ENCODE data around the gene EHD3.

EHD3 gene

DNA sequence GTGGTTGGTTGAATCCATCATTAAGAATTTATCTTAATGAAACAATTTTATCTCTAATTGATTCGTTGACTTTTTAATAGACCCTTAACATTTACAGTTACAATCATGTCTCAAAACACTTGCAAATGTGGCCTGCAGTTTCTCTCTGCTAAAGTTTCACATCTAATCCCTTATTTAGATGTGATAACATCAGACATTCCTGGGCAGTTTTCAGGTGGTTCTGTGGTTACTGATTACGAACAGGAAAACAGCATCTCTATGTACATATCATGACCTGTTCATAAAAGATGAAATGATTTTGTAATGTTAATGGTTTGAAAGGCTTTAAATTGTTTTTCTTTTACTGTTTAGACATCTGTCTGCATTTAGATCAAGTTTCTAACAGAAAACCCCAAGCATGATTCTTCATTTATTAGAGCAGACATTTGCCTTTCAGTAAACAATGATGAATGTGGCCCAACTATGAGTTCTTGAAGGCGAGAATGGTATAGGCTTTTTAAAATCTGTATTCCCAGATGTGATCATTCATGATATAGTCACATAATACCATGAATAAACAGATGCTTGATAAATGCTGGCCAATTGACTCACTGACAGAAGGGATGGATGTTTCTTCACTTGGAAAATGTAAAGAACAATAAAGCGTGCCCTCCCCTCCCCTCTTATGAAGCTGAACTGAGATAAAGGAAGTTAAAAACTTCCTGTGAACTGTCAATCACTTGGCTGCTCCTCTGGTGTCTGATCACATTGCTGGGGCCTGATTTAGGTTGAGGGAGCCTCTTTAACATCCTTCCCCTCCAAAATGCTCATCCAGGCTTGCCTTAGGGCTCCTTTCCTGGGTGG lies 20.1 kb upstream of the EHD3 start:
- no peak for DNase-seq (ENCODE audit: low spot score)

DNA sequence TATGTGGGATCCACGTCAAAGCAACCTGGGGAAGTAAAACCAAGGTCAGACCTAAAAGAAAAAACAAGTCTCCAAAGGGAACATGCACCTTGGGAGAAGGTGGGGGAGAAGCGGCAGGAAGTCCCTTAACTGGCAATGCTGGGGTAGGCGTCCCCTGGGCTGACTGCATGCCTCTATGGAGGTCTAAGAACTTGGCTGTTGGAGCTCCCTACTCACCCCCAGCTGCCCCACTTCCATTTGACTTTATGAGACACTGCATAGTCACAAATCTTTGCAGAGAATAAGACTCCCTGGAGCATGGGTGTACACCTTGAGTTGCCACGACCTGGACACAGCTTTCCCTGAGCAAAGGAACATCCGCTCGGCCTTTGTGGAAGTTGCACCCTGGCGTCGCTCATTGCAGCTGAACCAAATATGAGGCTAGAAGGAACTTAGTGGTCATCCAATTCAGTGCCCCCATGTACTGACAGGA lies 19.5 kb upstream of the EHD3 start:
- DNase-seq (ENCODE audit: low spot score): no peak

- no peak for DNase-seq (ENCODE audit: low spot score)
Measured at GRCh38 chr2:31216734-31217133, 17.2 kb upstream of the EHD3 start.

GRCh38 chr2:31217465-31218200 lies 16.3 kb upstream of the EHD3 start, which contains the start of gene CAPN14:
Gene CAPN14, minus strand, starts transcription at chr2:31217515. Its CDS starts 12,068 bp downstream, at chr2:31205447.
- DNase-seq (ENCODE audit: low spot score): no peak

DNA sequence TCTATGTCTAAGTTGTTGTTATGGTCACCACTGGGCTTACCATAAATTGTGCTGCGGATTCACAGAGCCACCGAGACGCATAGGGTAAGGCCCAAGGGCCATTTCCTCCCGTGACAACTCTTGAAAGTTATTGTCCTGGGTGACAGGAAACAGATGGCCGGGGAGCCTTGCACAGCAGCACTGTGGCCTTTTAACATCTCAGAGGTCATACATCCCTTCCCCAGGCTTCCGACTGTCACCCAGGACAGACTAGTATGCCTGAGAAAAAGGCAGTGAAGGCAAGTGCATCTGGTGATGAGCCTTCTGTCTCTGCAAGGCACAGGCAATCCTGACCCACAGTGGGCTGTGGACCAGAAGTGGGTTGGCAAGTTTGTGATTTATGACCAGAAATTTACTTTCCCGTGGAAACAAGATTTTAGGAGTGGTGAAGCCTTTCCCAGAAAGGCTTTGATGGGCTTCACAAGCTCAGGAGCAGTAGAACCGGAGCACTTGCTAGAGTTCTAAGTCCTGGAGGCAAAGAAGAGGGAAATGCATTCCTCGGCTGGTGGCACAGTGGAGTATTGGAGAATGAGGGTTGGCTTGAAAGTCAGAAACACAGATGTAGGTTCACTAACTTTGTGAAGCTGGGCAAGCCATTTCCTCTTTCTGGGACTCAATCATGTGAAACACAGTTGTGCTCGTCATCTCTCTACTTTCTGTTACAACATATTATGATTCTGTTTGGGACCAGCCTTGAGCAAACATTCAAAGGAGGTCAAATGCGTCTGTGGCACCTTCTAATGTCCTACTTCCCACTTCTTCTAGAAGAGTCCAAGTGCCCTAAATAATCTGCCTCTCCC lies 14.6 kb upstream of the EHD3 start:
- no peak for DNase-seq (ENCODE audit: low spot score)

GRCh38 chr2:31221544-31221943 lies 12.4 kb upstream of the EHD3 start:
- no peak for DNase-seq (ENCODE audit: low spot score)

GRCh38 chr2:31222071-31222470 lies 11.9 kb upstream of the EHD3 start:
- DNase-seq (ENCODE audit: low spot score): no peak

DNA sequence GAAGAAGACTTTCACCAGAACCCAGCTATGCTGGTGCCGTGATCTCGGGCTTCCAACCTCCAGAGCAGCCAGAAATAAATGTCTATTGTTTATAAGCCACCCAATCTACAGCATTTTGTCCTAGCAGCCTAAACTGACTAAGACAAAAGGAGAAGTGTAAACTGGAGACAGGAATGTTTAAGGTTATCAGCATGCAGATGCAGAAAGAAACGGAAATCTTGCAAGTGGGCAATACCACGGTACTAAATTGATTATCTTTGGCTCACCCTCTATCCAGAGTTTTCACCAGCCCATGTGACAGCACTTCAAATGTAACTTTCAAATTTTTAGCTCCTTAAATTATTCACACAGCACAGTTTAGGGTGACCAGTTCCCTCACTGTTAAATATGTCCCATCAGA lies 10.9 kb upstream of the EHD3 start:
- DNase-seq (ENCODE audit: low spot score): no peak

- DNase-seq (ENCODE audit: low spot score): no peak
Measured at GRCh38 chr2:31223749-31224148, 10.2 kb upstream of the EHD3 start.

- DNase-seq (ENCODE audit: low spot score): no peak
Measured at GRCh38 chr2:31226266-31226665, 7.7 kb upstream of the EHD3 start.

DNA sequence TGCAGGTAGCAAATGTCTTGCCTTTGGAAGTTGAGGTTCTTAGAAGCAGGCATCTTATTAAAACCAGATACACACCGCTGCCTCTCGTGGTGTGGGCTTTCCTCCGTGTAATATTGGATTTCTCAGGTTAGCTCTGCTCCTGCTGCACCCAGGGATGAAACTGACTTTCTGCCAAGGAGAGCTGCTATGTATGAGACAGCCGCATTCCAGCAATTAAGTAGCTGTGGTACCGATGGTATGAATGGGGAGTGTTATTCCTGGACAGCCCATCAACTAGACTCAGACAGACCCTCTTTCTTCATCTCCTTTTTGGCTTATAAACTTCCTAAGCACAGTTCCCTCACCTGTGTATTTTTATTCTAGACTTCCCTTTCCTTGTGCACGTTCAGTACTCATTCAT lies 6.8 kb upstream of the EHD3 start:
- DNase-seq (ENCODE audit: low spot score): no peak

- no peak for DNase-seq (ENCODE audit: low spot score)
Measured at GRCh38 chr2:31227711-31228125, 6.2 kb upstream of the EHD3 start.

DNA sequence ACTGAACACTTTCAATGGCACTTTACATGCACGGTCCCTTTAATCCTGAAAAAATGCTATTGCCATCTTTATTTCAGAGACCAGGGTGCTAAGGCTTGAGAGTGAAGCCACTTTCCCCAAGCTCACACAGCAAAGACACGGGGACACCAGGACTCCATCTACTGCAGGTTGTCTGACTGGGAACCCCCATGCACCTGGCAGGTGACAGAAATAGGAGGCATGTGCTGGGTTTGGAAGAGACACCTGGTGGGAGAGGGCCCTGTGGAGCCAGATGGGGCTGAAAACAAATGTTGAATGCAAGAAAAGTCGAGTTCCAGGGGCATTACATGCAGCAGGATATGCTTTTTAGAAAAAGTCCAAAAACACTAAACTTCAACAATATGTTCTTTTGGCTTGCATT lies 5.2 kb upstream of the EHD3 start:
- DNase-seq (ENCODE audit: low spot score): no peak

GRCh38 chr2:31230751-31231150 lies 3.2 kb upstream of the EHD3 start:
- DNase-seq (ENCODE audit: low spot score): no peak

DNA sequence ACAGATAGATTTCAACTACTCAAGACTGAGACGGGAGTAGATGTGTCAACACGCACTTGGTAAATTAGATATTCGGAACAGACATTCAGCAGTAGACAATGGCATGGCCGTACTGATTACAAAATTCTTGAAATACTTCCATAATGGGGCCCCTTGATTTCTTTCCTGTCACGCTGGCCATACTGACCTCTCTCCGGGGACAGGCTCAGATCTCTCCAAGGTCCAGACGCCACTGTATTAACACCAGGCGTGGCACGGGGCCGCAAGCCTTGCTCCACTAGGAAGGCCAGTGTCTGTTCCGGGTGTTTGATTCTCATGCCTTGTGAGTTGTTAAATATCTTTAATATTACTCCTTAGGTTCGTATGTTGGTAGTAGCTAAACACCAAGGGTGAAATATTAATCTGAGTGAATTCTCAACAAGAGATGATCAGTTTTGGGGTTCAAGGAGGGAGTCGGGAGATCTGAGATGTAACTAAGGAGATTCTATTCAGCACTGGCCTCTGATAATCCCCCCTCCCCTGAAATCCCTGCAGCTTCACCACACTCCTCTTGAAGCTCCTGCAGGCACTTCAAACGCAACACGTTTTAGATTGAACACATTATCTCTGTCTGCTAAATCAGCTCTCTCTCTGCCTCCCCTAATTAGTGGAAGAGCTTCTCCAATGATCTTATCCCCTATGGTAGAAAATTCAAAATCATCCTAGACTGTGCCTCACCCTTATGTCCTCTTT lies 2.2 kb upstream of the EHD3 start:
- no peak for DNase-seq (ENCODE audit: low spot score)

DNA sequence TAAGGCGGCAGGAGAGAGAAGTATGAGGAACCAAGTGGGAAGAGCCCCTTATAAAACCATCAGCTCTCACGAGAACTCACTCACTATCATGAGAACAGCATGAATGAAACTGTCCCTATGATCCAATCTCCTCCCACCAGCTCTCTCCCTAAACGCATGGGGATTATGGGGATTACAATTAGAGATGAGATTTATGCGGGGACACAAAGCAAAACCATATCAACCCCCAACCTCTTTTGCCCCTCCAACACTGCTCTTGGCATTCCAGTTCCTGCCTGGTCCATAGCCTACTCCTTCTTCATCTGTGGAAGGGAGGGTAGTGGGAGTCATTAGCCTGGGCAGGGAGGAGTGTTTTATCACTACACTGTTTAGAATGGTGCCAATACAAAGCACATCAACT lies 1.4 kb upstream of the EHD3 start:
- no peak for DNase-seq (ENCODE audit: low spot score)

DNA sequence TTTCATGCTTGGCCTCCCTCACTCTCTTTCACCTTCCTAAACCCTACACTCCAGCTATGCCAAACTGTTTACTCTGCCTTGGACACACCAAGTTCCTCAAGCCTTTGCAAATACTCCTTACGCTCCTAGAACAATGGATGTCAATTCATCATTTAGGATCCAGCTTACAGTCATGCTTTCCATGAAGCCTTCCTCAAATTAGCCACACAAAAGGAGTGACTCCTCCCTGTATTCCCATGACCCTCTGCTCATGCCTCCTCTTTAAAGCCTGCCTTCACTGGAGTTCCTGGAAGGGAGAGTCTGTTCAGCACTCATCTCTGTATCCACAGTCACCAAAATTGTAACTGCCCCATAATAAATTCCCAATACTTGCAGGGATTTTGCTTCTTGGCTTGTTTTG lies 721 bp upstream of the EHD3 start:
- no peak for DNase-seq (ENCODE audit: low spot score)

DNA sequence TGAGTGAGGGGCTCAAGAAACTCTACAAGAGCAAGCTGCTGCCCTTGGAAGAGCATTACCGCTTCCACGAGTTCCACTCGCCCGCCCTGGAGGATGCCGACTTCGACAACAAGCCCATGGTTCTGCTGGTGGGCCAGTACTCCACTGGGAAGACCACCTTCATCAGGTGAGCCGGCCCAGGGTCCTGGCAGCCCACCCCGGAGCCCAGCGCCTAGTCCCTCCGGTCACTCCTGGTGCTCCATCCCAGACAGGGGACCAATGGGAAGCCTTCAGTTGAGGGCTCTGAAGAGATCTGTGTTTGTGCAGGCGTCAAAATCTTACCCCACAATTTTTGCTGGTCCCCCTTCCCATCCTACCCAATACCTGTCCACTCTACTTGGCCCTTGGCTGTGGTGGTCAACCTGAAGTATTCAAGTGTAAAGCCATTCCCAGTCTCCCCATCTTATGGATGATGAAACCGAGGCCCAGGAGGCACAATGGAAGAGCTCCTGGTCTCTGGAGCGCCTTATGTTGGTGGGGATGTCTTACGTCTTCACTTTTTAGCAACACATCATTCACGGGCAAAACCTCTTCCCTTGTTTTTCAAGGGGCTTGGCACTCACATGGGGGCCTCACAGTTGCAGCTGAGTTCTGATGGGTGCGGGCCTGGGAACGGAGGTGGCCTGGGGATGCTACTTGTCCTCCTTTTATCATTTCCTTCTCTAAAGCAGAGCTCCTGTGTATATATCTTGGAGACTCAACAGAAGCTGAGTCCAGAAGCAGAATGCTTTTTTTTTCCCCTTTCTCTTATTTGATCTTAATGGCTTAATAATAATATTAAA lies 941 bp downstream of the EHD3 start:
- no peak for DNase-seq (ENCODE audit: low spot score)

DNA sequence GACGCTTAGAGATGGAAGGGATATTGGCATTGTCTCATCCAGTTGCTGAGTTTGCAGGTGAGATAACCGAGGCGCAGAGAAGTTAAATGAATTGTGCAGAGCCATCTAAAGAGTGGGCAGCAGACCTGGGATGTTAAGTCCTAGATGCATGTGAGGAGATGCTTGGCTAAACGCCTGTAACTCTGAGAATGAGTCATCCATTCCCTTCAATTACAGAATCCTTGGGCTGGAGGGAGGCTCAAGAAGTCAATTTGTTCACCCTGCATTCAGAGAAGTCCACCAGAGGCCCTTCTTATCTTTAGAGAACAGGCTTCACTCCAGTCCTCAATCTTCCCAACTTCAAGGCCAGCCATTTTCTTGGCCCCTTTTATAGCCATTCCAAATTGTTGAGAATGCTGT lies 1.6 kb downstream of the EHD3 start:
- peak; percentile 79 for DNase-seq (ENCODE audit: low spot score)

DNA sequence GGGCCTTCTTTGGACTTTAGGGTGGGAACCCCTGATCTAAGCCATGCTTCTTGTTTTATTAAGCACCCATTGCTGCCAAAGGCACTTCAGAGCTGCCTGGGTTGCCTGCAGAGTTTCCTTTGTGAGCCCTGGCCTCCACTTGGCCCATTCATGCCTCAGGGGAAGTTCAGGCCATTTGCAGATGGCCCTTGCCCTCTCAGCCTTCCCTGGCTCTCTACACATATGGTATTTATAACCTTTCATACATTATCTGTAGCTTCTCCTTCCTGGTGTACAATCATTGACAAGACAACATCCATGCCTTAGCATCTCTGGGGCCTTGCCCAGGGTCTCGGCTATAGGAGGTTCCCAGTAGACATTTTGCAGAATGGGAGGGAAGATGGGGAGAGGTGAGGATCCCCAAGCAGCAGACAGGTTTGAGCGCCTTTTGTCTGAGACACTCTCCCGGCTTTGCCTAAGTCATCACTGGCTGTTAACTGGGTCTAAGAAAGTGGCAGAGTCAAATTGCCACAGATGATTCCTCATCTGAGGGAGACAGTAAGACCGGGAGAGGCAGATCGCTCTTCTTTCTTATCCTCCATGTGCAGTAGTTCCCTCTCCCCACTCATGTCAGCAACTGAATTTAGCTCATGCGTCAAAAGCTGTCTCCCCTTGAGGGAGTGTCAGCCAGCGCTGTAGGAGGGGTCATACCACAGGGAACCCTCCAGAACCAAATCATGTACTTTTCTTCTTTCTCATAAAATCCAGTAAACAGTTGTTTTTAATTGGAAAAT lies 2.7 kb downstream of the EHD3 start:
- DNase-seq (ENCODE audit: low spot score): no peak

All from AG20443 (cell line).